ENCODE data around the gene SUCO. TPM values are rescaled to one million over a fixed set of nuclear protein-coding genes. Genes with fewer than 3 reads are reported as not detected.

Gene SUCO
- total RNA-seq, 1 donor from 2014 or later, result 49.8 TPM

DNA sequence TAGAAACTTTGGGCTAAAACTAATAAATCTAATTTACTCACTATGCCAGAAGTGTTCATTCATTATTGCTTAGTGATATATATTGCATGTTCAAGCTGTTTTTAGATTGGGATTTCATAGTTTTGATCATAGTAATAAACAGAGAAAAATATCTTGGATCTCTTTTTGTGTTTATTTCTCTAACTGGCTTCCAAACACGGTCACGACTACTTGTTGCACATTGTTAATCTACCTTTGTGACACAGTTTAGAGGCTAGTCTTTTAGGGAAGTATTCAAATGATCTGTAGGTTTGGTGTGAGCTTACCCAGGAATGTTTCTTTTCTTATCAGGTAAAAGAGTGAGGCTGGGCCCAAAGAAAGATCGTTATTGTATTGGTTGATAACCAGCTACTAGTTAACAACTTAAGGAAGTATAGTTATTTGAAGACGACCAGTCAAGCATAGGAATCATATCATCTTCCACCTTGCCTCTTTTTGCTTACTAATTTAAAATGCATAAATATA is 75.2 kb downstream of the SUCO start:
- H3K27ac Mint-ChIP-seq (ENCODE audit: unreplicated experiment), result no peak overlapping the region

DNA sequence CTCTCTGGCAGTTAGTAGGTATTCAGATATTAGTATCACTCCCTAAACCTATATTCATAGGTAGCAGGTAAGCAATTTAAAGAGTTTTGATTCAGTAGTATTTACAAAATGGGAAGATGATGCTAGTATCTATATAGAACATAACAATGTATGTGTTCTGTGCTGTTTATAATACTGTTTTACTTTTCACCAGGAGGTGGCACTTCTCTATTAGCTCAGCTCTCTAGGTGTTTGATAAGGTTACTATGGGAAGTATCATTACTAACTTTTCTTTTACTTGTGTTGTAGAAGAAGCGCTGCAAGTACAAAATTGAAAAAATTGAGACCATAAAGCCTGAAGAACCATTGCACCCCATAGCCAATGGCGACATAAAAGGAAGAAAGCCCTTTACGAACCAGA is 76.6 kb downstream of the SUCO start:
- Mint-ChIP-seq H3K4me1 (no peaks in the 10 kb centered on the region), H3K27ac (ENCODE audit: unreplicated experiment) (no peak overlapping the region), H3K36me3 (ENCODE audit: low read depth) (peaks cover 9% of the 10 kb centered on the region), H3K9me3 (no peaks in the 10 kb centered on the region), H3K4me3 (no peak overlapping the region), H3K27me3 (ENCODE audit: low read depth) (no peaks in the 10 kb centered on the region)
- no peak for DNase-seq (ENCODE audit: low read depth, low spot score)
- TF ChIP-seq, protein P1, sequence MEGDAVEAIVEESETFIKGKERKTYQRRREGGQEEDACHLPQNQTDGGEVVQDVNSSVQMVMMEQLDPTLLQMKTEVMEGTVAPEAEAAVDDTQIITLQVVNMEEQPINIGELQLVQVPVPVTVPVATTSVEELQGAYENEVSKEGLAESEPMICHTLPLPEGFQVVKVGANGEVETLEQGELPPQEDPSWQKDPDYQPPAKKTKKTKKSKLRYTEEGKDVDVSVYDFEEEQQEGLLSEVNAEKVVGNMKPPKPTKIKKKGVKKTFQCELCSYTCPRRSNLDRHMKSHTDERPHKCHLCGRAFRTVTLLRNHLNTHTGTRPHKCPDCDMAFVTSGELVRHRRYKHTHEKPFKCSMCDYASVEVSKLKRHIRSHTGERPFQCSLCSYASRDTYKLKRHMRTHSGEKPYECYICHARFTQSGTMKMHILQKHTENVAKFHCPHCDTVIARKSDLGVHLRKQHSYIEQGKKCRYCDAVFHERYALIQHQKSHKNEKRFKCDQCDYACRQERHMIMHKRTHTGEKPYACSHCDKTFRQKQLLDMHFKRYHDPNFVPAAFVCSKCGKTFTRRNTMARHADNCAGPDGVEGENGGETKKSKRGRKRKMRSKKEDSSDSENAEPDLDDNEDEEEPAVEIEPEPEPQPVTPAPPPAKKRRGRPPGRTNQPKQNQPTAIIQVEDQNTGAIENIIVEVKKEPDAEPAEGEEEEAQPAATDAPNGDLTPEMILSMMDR (conservative IDR thresholded peaks at IDR 0.05), result peak; percentile 56

More for the DNA sequence above, 75.2 kb downstream of the SUCO start:
- no peaks in the 10 kb centered on the region for H3K27me3 Mint-ChIP-seq (ENCODE audit: low read depth)
- H3K9me3 Mint-ChIP-seq, result no peaks in the 10 kb centered on the region
- no peak for DNase-seq (ENCODE audit: low read depth, low spot score)
- H3K36me3 Mint-ChIP-seq (ENCODE audit: low read depth), result peaks cover 7% of the 10 kb centered on the region
- H3K4me3 Mint-ChIP-seq, result no peak overlapping the region
- TF ChIP-seq, protein P1 (conservative IDR thresholded peaks at IDR 0.05), result no peak
- no peaks in the 10 kb centered on the region for H3K4me1 Mint-ChIP-seq

DNA sequence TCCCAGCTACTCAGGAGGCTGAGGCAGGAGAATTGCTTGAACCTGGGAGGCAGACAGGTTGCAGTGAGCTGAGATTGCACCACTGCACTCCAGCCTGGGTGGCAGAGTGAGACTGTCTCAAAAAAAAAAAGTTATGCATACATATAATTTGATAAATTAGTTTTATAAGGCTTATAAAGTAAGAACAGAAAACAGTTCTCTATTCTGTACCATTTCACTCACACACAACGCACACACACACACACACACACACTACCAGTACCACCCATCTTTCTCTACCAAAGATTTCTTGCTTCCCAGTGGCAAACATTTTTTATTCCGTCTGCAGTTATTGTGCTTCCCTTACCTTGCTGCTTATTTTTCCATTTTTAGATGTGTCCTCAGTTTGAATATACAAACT is 79.5 kb downstream of the SUCO start:
- peaks cover 3% of the 10 kb centered on the region for H3K9me3 Mint-ChIP-seq
- H3K36me3 Mint-ChIP-seq (ENCODE audit: low read depth), result peaks cover 6% of the 10 kb centered on the region
- no peaks in the 10 kb centered on the region for H3K4me1 Mint-ChIP-seq
- H3K27ac Mint-ChIP-seq (ENCODE audit: unreplicated experiment), result no peak overlapping the region
- TF ChIP-seq, protein P1 (conservative IDR thresholded peaks at IDR 0.05), result no peak
- no peak overlapping the region for H3K4me3 Mint-ChIP-seq
- no peaks in the 10 kb centered on the region for H3K27me3 Mint-ChIP-seq (ENCODE audit: low read depth)
- no peak for DNase-seq (ENCODE audit: low read depth, low spot score)

DNA sequence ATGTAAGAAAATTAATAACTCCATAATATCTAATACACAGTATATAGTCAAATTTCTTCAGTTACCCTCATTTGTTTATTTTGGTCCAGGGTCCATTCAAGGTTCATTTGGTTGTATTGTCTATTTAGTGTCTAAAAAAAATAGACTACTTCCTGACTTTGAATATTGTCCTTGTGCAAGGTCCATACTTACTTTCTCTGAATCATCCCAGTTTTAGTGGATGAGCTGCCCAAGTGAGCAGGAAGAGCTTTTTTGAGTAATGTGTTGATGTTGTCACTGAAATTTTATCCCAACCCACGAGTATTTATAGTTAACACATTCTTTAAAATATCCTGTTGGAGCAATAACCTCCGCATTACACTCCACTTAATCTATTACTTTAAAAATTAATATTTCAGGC is 80.3 kb downstream of the SUCO start:
- no peak for DNase-seq (ENCODE audit: low read depth, low spot score)
- Mint-ChIP-seq H3K4me3 (no peak overlapping the region), H3K36me3 (ENCODE audit: low read depth) (peaks cover 6% of the 10 kb centered on the region), H3K27me3 (ENCODE audit: low read depth) (no peaks in the 10 kb centered on the region), H3K9me3 (peaks cover 3% of the 10 kb centered on the region), H3K4me1 (no peaks in the 10 kb centered on the region), H3K27ac (ENCODE audit: unreplicated experiment) (no peak overlapping the region)
- TF ChIP-seq, protein P1 (conservative IDR thresholded peaks at IDR 0.05), result no peak

DNA sequence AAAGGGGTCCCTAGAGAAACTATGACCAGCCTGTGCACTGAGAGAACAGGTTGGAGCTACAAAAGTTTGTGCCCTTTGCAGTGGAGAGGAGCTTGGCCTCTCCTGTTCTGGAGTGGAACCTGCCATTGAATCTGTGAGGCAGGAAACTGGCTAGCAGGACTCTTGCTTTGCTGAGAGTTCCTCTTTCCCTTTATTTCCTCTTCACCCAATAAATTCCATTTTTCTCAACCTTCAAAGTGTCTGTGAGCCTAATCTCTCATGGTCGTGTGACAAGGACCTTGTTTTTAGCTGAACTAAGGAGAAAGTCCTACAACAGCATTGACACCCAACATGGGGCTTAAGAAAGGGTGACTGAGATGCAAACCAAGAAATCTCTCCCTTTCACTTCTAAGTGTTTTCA is 83.2 kb downstream of the SUCO start:
- TF ChIP-seq, protein P1 (conservative IDR thresholded peaks at IDR 0.05), result no peak
- peaks cover 12% of the 10 kb centered on the region for H3K9me3 Mint-ChIP-seq
- H3K4me1 Mint-ChIP-seq, result no peaks in the 10 kb centered on the region
- H3K27ac Mint-ChIP-seq (ENCODE audit: unreplicated experiment), result no peak overlapping the region
- peaks cover 6% of the 10 kb centered on the region for H3K36me3 Mint-ChIP-seq (ENCODE audit: low read depth)
- no peak for DNase-seq (ENCODE audit: low read depth, low spot score)
- H3K27me3 Mint-ChIP-seq (ENCODE audit: low read depth), result no peaks in the 10 kb centered on the region
- H3K4me3 Mint-ChIP-seq, result no peak overlapping the region

Data from neural crest cell (in vitro differentiated cells).